Colonic mucosa (tissue), 4 donors: ENCODE data around the gene SND1. TPM values are rescaled to one million over a fixed set of nuclear protein-coding genes. Genes with fewer than 3 reads are reported as not detected.

Experiments
- DNase-seq: peaks from one replicate; pipeline ENCODE4 v3.0.0-alpha.2; 2020
- H3K27ac ChIP-seq: fragments of 200-600 bp; one replicate; pipeline ENCODE4 v1.8.0; 2021
- H3K27me3 ChIP-seq: fragments of 200-600 bp; one replicate; pipeline ENCODE4 v1.8.0; 2021
- H3K36me3 ChIP-seq: fragments of 200-600 bp; one replicate; pipeline ENCODE4 v1.8.0; 2021
- H3K4me1 ChIP-seq: fragments of 200-600 bp; one replicate; pipeline ENCODE4 v1.8.0; 2021; ENCODE audit warnings: mild to moderate bottlenecking
- H3K4me3 ChIP-seq: fragments of 200-600 bp; one replicate; pipeline ENCODE4 v1.8.0; 2021
- H3K9ac ChIP-seq, 2 donors: one replicate each; pipeline ENCODE4 v1.7.0; 2013; ENCODE audit warnings: control low read depth in 2 of 2, low read depth in 2 of 2, low read length in 2 of 2
- H3K9me3 ChIP-seq: fragments of 200-600 bp; one replicate; pipeline ENCODE4 v1.8.0; 2021
- intact Hi-C: fragments of 100-400 bp; cut with DNase I; formaldehyde crosslinking; loops from one replicate; pipeline ENCODE4 v1.14.1; 2022
- total RNA-seq, 2 donors: library from RNA; stranded (reverse); fragmentation: NEBNext Ultra II Directional in 1 of 2; extraction: Animal tissue kit (Norgen Biotek cat#: 25700) in 1 of 2; gene quantifications; one replicate each; pipeline ENCODE4 v1.2.1, GENCODE V29; 2021
- TF ChIP-seq, protein P1 (sequence below): fragments of 200-600 bp; IDR thresholded peaks from one replicate; pipeline ENCODE4 v1.8.0; 2022; ENCODE audit warnings: antibody characterized with exemption, mild to moderate bottlenecking
- donor health status: healthy.
- donor health status: DM: no; HTN: no; CAD: no.
- donor health status: DM: no; HTN: no; CAD: no.

Gene SND1
- total RNA-seq, 2 donors from 2014 or later, result 134 to 163 TPM

DNA sequence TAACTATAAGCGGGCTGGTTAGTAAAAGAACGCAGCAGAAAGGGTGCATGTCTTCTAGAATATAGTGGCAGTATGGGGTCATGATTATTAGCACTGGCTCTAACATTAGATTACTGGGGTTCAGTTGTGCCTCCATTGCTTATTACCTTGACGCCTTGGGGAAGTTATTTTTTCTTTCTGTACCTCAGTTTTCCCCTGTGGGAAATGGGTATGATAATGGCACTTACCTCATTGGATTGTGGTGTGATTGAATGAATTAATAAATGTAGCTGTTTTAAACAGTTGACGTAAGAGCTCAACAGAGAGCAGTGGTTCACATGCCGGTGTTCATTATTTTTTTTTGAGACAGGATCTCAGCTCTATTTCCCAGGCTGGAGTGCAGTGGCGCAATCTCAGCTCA is 262.7 kb downstream of the SND1 start:
- no peaks in the 10 kb centered on the region for H3K27me3 ChIP-seq
- H3K4me3 ChIP-seq, result no peak overlapping the region
- intact Hi-C loops, result no loop called here
- H3K36me3 ChIP-seq, result no peaks in the 10 kb centered on the region
- H3K9me3 ChIP-seq, result no peaks in the 10 kb centered on the region
- H3K9ac ChIP-seq, result no peak overlapping the region
- TF ChIP-seq, protein P1, sequence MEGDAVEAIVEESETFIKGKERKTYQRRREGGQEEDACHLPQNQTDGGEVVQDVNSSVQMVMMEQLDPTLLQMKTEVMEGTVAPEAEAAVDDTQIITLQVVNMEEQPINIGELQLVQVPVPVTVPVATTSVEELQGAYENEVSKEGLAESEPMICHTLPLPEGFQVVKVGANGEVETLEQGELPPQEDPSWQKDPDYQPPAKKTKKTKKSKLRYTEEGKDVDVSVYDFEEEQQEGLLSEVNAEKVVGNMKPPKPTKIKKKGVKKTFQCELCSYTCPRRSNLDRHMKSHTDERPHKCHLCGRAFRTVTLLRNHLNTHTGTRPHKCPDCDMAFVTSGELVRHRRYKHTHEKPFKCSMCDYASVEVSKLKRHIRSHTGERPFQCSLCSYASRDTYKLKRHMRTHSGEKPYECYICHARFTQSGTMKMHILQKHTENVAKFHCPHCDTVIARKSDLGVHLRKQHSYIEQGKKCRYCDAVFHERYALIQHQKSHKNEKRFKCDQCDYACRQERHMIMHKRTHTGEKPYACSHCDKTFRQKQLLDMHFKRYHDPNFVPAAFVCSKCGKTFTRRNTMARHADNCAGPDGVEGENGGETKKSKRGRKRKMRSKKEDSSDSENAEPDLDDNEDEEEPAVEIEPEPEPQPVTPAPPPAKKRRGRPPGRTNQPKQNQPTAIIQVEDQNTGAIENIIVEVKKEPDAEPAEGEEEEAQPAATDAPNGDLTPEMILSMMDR, result no peak
- H3K27ac ChIP-seq, result no peak overlapping the region
- no peaks in the 10 kb centered on the region for H3K4me1 ChIP-seq
- no peak for DNase-seq

DNA sequence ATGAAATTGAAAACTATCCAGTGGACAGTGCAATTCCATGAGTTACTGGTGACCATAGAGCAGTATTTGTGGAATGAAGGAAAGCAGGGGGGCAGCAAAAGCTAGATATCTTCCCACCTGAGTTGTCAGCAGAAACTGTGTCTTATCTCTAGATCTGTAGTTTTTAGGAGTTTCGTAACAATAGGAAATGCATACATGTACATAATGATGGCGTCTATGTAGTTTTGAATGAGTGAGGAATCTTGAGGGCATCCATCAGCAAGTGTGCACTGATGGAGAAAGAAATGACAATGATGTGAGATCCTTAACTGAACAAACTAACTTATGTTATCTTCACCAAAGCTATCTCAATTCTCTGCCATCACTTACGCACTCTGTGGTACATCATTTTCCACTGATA is 264.7 kb downstream of the SND1 start:
- intact Hi-C loops, result no loop called here
- no peaks in the 10 kb centered on the region for H3K4me1 ChIP-seq
- no peak overlapping the region for H3K27ac ChIP-seq
- TF ChIP-seq, protein P1, result no peak
- no peaks in the 10 kb centered on the region for H3K36me3 ChIP-seq
- H3K9me3 ChIP-seq, result no peaks in the 10 kb centered on the region
- no peaks in the 10 kb centered on the region for H3K27me3 ChIP-seq
- no peak for DNase-seq
- H3K4me3 ChIP-seq, result no peak overlapping the region
- H3K9ac ChIP-seq, result no peak overlapping the region

- H3K4me3 ChIP-seq, result no peak overlapping the region
- no peaks in the 10 kb centered on the region for H3K9me3 ChIP-seq
- TF ChIP-seq, protein P1, result no peak
- no peak overlapping the region for H3K27ac ChIP-seq
- H3K9ac ChIP-seq, result no peak overlapping the region
- H3K36me3 ChIP-seq, result no peaks in the 10 kb centered on the region
- H3K4me1 ChIP-seq, result no peaks in the 10 kb centered on the region
- no peaks in the 10 kb centered on the region for H3K27me3 ChIP-seq
- no peak for DNase-seq
- intact Hi-C loops, result no loop called here
Measured at GRCh38 chr7:127918130-127918529, 266.1 kb downstream of the SND1 start.

DNA sequence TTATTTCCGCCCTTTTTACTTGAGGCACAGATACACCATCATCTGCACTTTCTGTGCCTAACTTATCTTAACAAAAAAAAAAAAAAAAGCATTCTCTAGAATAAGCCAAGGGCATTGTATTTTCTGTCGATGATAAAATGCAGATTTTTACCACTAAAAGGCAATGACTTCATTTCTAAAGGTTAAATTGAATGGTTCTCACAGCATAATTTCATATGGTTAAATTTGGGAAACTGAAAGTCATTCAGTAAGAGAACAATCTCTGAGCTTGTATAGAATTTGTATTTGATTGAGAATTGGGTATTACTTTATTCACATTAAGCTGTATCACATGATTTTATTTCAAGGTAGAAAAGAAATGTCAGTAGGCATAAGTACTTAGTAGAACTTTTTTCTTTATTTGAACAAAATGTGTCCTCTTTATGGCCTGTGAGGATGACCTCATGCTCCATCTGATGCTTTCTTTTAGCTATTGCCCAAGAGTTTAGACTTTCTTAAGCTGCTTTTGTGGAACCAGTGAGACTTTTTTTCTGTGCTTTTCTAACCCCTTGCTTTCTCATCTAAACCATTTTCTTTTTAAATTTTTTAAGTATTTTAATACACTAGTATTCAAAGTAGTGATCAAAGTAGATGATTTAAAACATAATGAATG is 268.9 kb downstream of the SND1 start:
- no peaks in the 10 kb centered on the region for H3K36me3 ChIP-seq
- H3K27ac ChIP-seq, result no peak overlapping the region
- TF ChIP-seq, protein P1, result no peak
- intact Hi-C loops, result no loop called here
- H3K9me3 ChIP-seq, result no peaks in the 10 kb centered on the region
- no peak for DNase-seq
- H3K27me3 ChIP-seq, result no peaks in the 10 kb centered on the region
- H3K4me3 ChIP-seq, result no peak overlapping the region
- H3K4me1 ChIP-seq, result no peaks in the 10 kb centered on the region
- H3K9ac ChIP-seq, result no peak overlapping the region

DNA sequence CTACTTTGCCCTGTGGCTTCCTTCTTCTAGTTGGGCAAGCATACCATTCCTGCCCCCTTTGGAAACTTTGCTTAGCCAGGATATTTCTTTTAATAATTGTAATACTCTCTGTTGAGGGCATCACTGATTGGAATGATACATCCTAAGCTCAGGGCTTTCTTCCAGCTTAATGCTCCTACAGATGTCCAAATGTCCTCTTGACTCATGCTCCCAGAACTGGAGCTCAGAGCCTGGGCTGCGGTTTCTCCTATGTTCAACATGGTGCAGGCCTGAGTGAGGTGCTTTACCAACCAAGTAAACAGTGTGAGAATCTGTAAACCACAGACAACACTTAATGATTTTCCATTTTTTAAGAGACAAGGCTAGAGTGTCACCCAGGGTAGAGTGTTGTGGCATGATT is 270.7 kb downstream of the SND1 start:
- TF ChIP-seq, protein P1, result no peak
- no peak for DNase-seq
- Histone ChIP-seq H3K27me3 (no peaks in the 10 kb centered on the region), H3K4me3 (no peak overlapping the region), H3K36me3 (no peaks in the 10 kb centered on the region), H3K27ac (no peak overlapping the region), H3K9ac (no peak overlapping the region), H3K9me3 (no peaks in the 10 kb centered on the region), H3K4me1 (no peaks in the 10 kb centered on the region)
- intact Hi-C loops, result no loop called here
